Retinal pigment epithelial cell (primary cell): ENCODE data around the gene PBX1.
A peak's percentile ranks its signal among the peaks of the same experiment; 100 is the strongest.

Experiments
- DNase-seq: peaks from one replicate; pipeline ENCODE4 v3.0.0-alpha.2; 2010; ENCODE audit warnings: low read depth
- H3K4me3 ChIP-seq: 2 replicates; pipeline ENCODE4 v1.5.1; 2011; ENCODE audit warnings: mild to moderate bottlenecking, low read length, control low read depth, moderate library complexity
- CTCF ChIP-seq: conservative IDR thresholded peaks from 2 replicates; pipeline ENCODE4 v1.5.1; 2011; ENCODE audit warnings: low read depth, low read length, control low read depth, inconsistent platforms

The PBX1 gene

DNA sequence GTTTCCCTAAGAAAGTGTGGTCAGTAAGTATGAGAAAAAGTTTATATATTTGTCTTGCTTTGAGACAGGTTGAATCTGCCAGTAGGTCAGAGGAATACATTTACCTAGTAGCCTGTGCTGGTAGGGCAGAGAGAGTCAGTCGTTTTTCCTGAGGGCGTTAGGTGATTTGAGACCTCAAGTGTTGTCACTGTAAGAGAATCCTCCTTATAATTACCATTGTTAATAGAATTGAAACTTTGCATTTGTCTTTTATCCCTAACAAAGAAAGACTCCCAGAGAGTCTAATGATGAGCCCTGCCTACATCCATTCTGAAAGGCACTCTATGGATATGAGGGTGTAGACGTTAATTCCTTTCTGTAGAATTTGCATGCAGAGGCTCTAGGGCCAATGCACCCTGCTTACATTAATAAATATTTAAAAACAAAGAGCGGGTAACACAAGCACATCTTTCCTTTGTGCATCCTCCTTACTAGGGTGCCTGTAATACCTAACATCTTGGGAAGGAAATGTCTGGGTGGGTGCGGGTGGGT lies 16.4 kb downstream of the PBX1 start:
- H3K4me3 ChIP-seq = no peak overlapping the region
- DNase-seq = no peak
- no peak for TF ChIP-seq CTCF

DNA sequence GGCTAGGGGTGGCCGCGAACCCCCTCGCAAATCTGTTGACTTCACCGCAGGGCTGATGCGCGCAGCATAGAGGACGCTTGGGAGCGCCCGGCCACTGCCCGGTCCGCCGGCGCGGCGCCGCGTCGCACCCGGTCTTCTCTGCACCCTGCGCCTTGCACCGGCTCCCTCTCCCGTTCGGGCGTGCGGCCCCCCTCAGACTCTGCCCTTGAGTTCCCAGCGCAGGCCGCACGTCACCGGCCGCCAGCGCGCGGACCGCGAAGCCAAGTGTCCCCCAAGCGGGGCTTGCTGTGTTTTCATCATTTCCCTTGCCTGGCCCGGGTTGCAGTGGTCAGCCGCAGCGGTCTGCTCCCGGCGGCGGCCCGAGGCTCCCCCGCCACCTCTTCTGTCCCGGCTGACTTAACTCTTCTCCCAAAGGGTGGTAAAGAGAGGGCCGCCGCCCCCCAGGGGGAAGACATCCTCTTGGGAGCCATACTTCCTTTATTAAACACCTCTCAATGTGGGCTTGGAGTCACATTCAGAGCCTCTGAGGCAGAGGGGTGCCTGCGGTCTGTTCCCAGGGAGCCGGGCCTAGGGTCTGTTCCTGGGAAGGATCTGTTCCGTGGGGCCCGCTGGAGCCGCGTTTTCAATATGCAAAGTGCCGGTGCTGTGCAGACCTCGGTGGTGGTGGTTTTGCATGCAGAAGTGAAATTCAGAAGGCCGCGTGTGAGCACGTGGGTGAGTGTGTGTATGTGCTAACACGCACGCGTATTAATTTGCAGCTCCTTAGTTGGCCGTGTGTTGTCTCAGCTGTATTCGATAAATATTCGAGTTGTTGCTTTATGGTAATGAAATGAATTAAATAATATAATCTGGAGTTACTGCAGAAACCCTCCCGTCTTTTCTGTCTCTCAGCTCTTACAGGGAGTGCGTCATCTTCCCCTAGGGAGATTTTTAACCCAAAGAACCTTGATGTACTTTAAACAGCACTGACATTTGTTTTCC lies 17.6 kb downstream of the PBX1 start:
- peak overlapping the region; percentile 24 for H3K4me3 ChIP-seq
- TF ChIP-seq CTCF = no peak
- DNase-seq = no peak

- no peak for DNase-seq
- H3K4me3 ChIP-seq = no peak overlapping the region
- no peak for TF ChIP-seq CTCF
These were observed 18.3 kb downstream of the PBX1 start for GRCh38 chr1:164577291-164577690.

DNA sequence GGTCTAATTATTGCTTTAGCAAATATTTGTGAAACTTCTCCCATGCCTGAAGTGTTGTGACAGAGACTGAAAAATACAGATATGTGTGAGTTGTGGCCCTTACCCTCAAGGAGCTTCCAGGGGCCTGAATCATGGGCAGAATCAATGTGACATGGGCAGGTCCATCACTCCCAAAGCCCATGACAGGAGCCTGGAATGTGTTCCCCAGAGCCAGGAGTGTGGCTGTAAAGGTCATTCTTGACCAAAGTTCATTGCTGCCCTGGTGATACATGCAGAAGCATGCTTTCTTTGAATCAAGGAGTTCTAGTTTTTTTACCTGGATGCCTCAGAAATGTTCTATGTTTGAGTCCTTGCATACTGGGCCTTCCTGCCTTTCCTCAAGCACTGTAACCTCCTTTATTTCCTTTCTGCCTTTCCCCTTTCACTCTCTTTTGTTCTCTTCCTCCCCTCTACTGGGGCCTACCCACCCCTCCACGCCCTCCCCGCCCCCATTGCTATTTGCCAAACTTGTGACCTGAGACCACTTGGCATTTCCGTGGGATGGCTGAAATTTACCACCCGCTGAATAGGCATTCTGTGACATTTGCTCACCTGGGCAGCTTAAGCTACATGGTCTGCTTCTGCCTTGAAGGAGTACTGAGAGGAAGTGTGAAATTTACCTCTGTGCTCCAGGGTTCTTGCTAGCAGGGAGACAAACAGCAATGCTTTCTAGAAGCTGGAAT lies 19.7 kb downstream of the PBX1 start:
- no peak for TF ChIP-seq CTCF
- DNase-seq = no peak

GRCh38 chr1:164579381-164579780 lies 20.4 kb downstream of the PBX1 start:
- H3K4me3 ChIP-seq = no peak overlapping the region
- TF ChIP-seq CTCF = no peak
- DNase-seq = no peak

More for the DNA sequence above, 19.7 kb downstream of the PBX1 start:
- no peak overlapping the region for H3K4me3 ChIP-seq

- no peak for TF ChIP-seq CTCF
- no peak overlapping the region for H3K4me3 ChIP-seq
- DNase-seq = no peak
These were observed 22.8 kb downstream of the PBX1 start for GRCh38 chr1:164581762-164582161.

DNA sequence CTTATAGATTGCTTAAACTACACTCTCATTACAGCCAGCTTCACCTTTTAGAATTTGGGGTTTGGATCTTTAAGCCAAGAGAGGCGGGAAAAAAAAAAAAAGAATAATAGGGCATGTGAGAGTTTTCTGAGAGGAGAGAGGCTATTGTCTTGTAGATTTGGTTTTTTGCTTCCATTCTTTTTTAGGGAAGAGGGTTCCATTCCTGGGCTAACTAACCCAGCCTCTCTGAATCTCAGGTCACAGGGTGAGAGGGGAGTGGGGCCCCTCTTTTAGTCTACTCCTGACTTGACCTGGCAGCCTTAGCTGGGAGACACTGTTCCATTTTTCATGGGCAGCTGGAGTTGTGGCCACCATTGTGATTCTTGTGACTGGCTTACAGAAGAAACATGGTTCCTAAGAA lies 24.2 kb downstream of the PBX1 start:
- TF ChIP-seq CTCF = no peak
- H3K4me3 ChIP-seq = no peak overlapping the region
- no peak for DNase-seq
